Jurkat, Clone E6-1 (cell line): ENCODE data around the gene SYT2.
"Not testable (repeated sequence)": the region's sequence is repeated elsewhere in the genome, so short reads cannot be mapped to it uniquely, and the experiment has no call there.

Experiments used
- DNase-seq: peaks from one replicate; pipeline ENCODE4 v3.0.0-alpha.2; 2011; ENCODE audit warnings: low read depth, low spot score
- H3K4me3 ChIP-seq: 2 replicates; pipeline ENCODE4 v1.5.1; 2011; ENCODE audit warnings: mild to moderate bottlenecking, low read length, control low read depth, moderate library complexity

The SYT2 gene

GRCh38 chr1:202565890-202566602 is 144.2 kb downstream of the SYT2 start:
- no peak for DNase-seq
- no peak overlapping the region for H3K4me3 ChIP-seq

DNA sequence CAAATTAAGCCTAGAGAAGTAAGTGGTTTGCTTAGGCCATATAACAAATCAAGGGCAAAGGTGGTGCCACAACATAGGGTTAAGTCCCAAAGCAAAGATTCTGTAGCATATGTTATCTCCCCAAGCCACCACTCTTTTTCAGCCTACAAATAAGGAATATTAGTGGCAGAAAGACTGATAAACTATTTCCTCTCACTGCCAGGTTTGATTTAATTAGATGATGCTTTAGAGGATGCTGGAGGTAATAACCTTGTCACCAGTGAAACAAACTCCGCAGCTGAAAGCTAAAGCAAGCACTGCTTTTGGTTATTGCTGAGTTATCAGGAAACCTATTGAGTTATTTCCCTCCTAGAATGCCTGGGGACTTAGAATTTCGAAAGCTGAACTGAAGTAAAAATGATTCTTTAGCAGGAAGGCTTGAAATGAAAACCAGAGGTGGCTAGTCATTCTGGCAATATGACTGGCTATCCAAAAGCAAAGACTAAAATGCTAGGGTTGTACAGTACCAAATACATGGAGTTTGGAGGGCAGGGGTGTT is 145.2 kb downstream of the SYT2 start:
- no peak for DNase-seq
- no peak overlapping the region for H3K4me3 ChIP-seq

DNA sequence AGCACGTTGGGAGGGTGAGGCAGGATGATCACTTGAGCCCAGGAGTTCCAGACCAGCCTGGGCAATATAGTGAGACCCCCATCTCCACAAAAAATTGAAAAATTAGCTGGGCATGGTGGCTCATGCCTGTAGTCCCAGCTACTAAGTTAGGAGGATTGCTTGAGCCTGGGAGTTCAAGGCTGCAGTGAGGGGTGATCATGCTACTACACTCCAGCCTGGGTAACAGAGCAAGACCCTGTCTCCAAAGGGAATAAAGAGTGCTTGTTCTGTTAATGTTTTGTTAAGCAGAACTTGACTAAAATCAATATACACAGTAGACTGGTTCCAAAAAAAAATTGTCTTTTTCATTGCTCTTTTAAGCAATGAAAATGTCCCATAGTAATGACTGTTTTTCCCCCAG is 146.4 kb downstream of the SYT2 start:
- DNase-seq, result no peak

GRCh38 chr1:202562444-202563060 is 147.7 kb downstream of the SYT2 start:
- no peak overlapping the region for H3K4me3 ChIP-seq
- DNase-seq, result no peak

More for the DNA sequence above, 146.4 kb downstream of the SYT2 start:
- H3K4me3 ChIP-seq, result no peak overlapping the region

DNA sequence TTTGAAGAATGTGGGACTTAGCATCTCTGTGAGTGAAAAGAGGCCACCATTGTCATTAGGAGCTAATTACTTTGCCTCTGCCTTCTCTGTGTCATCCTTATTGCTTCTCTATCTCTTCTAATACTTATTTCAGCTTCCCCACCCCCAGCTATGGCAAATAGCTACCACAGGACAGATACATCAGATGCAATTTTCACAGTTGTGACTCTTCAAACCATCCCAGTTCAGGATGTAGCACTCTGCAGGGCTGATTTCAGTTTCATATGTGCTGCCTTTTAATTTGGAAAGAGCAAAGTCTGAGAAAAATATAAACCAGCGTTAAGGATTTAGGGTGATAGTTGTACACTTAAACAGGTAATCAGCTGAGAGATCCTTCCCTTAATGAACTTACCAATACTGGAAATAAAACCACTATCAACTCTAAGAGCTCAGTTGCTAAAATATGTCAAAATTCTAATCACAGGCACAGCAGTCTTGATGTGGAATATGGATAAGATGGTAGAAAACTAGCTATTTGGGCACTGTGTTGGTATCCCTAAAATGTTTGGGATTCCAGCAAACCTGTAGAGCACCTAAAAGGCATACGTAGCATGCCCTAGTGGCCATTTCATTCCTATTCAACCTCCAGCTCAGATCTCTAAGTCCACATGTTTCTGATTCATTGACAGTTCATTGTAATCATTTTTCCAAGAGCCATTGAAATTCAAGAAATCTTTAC is 148.4 kb downstream of the SYT2 start:
- no peak overlapping the region for H3K4me3 ChIP-seq
- no peak for DNase-seq

DNA sequence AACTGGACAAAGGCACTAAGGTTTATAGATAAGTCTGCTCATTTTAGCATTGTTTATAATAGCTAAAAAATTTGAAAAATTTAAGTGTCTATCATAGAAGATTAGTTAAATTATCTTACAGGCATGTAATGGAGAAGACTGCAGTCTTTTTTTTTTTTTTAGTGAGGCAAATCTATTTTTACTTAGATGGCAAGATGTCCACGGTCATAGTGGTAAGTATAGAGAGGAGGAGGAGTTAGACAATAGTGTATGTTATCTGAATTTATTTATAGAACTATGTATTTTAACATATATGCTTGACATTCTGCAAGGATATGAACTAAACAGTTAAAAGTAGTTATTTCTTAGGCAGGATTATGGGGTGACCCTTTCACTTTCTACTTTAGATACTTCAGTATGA is 149.0 kb downstream of the SYT2 start:
- H3K4me3 ChIP-seq, result no peak overlapping the region
- no peak for DNase-seq

DNA sequence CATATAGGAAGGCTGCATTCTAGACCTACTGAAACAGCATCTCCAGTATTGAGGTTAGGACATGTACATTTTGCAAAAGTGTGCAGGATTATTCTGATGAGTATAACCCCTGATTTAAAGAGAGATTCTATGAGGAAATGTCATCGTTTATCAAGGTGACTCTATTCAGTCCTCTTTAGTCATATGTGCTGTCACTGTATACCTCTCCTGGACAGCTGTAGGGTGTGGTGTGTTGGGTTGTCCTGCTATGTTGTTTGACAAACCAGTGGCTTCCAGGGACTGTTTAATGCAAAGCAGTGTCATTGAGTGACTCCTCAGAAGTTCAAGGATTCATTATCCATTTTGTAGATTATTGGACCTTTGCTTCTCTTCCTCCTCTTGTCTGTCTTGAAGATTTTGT is 152.6 kb downstream of the SYT2 start:
- not testable (repeated sequence) for DNase-seq, H3K4me3 ChIP-seq

GRCh38 chr1:202556037-202556436 is 154.2 kb downstream of the SYT2 start:
- not testable (repeated sequence) for DNase-seq, H3K4me3 ChIP-seq

DNA sequence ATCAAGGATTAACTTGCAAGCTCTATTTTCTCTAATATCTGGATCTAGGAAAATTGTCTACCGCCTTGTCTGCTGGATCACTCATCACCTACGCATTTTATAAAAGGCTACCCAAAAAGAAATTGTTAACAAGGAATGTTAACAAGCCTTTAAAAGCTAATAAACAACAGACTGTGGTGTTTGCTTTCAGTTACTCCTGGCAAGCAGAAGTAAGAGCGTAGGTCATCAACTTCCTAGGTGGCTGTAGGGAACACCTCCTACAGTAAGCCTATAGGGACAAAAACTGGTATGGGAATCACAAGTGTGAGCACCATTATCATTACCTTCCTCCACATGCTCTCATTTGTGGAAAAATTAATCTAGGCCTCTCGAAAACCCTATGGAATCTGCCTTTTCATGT is 155.6 kb downstream of the SYT2 start:
- H3K4me3 ChIP-seq, result not testable (repeated sequence)

DNA sequence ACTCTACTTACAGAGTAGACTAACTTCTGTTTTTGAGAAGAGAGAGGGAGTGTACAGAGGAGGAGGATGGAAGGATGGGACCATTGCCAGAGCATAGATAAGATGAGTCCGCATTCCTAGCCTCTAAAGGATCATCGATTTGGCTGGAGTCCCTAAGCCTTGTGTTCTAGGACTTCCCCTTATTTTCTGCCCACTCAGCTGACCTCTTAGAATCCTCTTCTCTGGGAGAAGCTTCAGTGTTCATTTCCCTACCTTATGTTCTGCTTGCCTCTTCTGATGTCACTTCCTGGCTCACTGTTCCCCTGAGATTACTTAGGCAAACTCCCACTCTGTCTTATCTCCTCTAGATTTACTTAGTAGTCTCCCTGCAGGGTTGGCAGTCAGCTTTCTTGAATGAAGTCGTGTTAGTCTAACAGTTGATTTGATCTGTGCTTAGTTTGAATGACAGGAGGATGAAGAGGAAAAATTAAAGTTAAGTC is 156.7 kb downstream of the SYT2 start:
- no peak overlapping the region for H3K4me3 ChIP-seq
- DNase-seq, result no peak

More for the DNA sequence above, 155.6 kb downstream of the SYT2 start:
- not testable (repeated sequence) for DNase-seq

- not testable (repeated sequence) for DNase-seq, H3K4me3 ChIP-seq
Observed at GRCh38 chr1:202553078-202553477, 157.2 kb downstream of the SYT2 start.

GRCh38 chr1:202552615-202553014 is 157.6 kb downstream of the SYT2 start:
- not testable (repeated sequence) for DNase-seq, H3K4me3 ChIP-seq

DNA sequence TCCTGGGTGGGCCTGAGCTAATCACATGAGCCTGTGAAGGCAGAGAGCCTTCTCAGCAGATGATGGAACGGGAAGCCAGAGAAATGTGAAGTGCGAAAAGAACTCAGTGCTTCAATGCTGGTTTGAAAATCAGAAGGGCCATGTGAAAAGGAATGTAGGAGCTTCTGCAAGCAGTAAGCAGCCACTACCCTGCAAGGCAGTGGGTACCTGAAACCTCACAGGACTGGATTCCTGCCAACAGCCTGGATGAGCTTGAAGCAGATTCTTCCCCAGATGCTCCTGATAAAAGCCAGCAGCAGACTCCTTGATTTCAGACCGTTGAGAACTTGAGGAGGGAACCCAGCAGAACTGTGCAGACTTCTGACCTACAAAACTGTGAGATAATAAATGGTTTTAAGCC is 158.6 kb downstream of the SYT2 start:
- peak; percentile 20 for DNase-seq

DNA sequence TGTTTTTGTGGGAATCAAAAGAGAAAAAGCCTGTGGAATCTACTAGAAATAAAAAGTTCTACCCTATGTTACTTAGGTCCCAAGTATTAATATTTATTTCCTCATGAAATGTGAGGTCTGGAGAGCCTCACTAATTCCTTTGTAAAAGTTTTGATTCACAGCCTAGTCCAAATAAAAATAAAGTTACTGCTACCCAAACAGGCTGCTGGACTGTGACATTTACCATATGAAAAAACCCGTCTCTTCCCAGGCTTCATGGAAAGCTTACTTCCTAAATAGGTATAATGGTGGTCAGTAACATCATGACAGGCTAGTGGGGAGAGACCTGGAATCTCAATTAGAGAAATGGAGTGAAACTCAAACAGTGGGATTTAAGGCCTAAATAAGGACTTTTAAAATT is 160.2 kb downstream of the SYT2 start:
- H3K4me3 ChIP-seq, DNase-seq: not testable (repeated sequence)

More for the DNA sequence above, 158.6 kb downstream of the SYT2 start:
- H3K4me3 ChIP-seq, result no peak overlapping the region

- DNase-seq, result no peak
- no peak overlapping the region for H3K4me3 ChIP-seq
Observed at GRCh38 chr1:202547215-202547614, 163.0 kb downstream of the SYT2 start.

DNA sequence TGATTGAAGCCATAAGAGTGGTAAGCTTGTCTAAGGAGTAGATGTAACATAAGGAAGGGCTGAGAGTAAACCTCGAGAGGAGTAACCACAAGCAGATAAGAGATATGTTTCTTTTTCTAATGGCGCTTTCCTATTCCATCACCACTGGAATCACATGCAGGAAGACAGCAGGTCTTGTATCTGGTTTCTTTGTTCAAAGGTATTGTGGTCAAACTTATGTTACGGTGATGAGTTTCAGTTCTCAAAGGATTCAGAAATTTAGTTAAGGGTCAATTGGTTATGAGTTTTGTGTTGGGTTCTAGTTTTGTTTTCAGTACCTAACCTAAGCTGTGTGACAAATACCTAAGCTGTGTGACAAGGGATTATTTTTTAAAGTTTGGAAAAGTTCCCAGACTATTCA is 163.5 kb downstream of the SYT2 start:
- not testable (repeated sequence) for H3K4me3 ChIP-seq

GRCh38 chr1:202546377-202546776 is 163.9 kb downstream of the SYT2 start:
- DNase-seq, H3K4me3 ChIP-seq: not testable (repeated sequence)

More for the DNA sequence above, 163.5 kb downstream of the SYT2 start:
- DNase-seq, result not testable (repeated sequence)

DNA sequence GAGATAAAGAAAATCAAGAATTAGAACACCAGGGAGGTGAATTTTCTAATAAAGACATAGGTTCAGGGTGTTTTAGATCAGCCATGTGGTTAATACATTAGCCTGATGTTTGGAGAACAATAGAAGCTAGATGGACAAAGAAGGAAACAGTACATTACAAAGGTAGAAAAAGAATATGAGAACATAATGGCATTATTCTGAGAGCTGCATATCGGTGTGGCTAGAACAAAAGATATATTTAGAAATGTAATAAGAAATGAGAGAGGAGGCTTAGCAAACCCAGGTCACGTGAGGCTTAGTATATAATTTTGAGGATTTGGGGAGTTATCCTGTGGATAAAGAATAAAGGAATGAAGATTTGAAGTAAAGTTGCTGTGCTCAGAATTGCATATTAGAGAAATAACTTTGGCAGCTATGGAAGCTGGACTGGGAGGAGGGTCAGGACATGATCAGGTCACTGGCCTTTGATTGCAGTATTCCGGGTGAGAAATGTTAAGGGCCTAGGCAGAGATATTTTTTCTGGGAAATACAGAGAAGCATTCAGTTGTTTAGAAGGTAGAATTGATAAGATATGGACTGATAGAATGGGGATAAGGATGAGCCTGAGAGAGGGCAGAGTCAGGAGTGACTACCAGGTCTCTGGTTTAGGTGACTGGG is 164.5 kb downstream of the SYT2 start:
- H3K4me3 ChIP-seq, DNase-seq: not testable (repeated sequence)

DNA sequence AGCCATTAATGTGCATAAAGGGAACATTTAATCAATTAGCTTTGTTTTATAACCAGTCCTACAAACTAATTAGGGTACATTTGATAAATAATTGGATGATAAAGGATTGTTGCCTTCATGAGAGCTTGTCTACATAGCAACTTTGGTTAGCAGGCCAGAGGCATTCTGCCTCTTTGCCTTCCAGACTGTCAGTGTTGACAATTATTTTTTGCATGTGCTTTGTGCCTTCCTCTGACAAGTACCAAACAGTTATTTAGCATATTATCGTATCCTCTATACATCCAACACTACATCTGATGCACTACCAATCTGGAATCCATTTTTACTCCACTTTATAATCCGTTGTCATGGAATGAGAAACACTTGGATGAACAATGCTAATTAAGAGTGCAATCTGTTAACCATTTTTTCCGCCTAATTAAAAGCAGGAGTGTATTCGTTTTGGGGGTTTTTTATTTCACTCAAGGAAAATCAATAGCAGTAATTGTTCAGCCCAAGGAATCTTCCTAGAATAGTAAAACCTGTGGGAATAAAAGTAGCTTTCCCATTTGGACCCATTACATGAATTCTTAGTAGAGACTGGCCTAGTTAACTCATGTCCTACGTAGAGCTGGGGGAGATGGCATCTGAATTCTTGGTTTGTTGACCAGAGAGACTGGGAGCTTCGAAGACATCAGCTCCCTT is 165.3 kb downstream of the SYT2 start:
- not testable (repeated sequence) for H3K4me3 ChIP-seq, DNase-seq
